ENCODE measurements around the gene NDUFV1.
"Not testable (repeated sequence)": the region's sequence is repeated elsewhere in the genome, so short reads cannot be mapped to it uniquely, and the experiment has no call there.

NDUFV1 gene

GRCh38 chr11:67627812-67628624 lies 21.3 kb downstream of the NDUFV1 start:
- no peak for DNase-seq

- no peak for DNase-seq
Measured at GRCh38 chr11:67628710-67629385, 22.1 kb downstream of the NDUFV1 start.

DNA sequence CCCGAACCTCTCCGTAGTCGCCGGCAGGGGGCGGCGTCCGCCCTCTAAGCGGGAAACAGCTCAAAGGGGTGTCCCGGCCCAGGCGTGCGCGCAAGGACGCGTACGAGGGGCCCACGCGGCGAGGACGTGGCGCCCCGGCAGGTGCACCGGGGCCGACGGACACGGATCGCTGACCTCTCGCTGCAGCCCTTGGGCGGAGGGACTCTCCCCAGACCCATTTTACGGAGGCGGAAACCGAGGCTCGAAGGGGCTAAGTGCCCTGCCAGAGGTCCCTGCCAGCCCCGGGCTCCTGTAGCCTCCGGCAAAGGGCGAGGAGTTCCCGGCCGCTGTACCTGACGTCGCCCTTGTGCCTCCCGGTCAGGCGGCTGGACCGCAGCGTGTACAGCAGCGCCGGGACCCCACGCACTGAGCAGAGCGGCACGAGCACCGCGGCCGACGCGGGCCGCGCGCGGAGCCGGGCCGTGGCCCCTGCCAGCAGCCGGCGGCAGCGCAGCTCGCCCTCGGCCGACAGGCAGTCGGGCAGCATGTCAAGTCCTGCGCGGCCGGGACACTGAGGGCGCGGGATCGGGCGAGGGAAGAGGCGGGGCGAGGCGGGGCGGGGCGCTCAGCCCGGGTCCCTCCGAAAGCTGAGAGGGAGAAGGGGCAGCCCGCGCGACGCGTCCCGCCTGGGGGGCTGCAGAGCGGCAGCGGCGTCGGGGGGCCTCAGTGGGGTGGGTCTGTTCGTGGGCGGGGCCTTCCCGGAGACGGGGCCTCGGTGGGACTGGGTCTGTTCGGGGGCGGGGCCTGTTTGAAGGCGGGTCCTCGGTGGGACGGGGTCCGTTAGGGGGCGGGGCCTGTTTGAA lies 22.9 kb downstream of the NDUFV1 start, which contains the start of gene NUDT8:
TSS of gene NUDT8 (minus strand) at position 552 of the 842 bp plus-strand sequence. CDS start at position 526, 26 bp downstream.
- peak; percentile 93 for DNase-seq

DNA sequence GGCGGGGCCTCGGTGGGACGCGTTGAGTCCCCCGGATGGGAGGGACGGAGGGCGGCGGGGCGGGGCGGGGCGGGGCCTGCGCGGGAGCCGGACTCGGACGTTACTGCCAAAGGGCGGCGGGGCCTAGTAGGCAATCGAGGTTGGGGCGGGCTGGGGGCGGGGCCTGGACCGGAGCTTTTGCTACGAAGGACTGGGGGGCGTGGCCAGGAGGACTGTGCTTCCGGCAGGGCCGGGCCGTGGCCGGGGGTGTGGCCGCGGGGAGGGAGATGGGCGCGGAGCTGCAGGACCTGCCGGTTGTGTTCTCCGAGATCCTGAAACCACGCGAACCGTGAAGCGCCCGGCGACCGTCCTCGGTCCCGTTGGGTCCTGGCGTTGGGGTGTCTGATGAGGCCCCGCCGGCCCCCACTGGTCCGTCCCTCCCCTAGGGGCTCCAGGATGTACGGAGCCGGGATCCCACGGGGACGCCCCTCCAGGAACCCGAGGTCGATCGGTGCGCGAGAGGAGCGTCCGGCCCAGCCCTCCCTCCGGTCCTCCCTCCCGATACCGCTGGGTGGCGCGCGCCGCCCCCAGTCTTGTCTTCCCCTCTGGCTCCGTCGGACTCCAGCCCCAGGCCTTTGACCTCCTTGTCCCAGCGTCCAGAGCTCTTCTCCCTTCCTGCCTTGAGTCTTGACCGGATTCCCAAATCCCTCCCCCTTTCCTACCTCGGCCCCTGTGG lies 23.6 kb downstream of the NDUFV1 start:
- peak; percentile 99 for DNase-seq

DNA sequence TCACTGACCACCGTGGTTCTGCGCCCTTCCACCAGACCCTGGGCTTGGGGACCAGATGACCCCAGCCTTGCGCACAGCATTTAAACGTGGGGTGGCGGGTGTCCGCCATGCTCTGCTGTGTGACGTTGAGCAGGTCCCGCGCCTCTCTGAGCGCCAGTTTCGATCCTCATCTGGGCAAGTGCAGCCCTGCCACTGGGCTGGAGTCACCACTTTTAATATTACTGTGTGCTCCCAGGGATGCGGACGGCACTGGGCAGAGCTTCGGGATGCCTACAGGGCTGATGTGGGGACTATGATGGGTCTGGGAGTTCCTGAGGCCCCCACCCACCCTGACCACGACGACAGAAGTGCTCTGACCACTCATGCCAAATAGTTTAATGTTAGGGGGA lies 24.2 kb downstream of the NDUFV1 start:
- no peak for DNase-seq

DNA sequence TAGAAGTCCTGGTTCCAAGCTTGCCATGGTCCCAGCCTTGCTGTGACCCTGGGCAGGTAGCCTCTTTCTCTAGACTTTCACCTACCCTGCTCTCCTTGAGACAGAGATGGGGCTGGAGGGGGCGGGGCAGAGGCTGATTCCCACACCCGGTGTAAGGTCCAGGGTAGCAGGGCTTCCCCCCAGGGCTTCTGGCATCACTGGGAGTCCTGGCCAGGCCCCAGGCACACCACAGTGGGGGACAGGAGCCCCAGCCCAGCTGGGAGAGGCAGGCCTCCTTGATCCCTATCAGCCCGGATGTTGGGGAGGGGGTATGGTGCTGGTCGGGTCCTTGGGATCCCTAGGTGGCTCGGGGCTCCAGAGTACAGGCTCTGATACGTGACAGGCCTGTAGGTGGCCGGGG lies 24.7 kb downstream of the NDUFV1 start:
- DNase-seq: no peak

DNA sequence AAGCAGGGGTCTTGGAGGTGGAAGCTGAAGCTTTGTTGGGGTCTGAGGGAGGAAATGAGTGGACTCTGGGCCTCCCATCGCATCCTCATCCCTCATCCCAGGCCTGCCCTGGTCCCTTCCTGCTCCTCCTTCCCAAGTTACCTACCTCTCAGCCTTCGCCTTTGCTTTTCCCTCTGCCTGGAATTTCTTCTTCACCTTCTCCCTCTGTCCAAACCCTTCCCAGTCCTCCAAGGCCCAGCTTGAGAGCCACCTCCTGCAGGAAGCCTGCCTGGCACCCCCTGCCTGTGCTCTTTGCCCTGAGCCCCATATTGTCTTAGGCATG lies 25.1 kb downstream of the NDUFV1 start:
- DNase-seq: no peak

DNA sequence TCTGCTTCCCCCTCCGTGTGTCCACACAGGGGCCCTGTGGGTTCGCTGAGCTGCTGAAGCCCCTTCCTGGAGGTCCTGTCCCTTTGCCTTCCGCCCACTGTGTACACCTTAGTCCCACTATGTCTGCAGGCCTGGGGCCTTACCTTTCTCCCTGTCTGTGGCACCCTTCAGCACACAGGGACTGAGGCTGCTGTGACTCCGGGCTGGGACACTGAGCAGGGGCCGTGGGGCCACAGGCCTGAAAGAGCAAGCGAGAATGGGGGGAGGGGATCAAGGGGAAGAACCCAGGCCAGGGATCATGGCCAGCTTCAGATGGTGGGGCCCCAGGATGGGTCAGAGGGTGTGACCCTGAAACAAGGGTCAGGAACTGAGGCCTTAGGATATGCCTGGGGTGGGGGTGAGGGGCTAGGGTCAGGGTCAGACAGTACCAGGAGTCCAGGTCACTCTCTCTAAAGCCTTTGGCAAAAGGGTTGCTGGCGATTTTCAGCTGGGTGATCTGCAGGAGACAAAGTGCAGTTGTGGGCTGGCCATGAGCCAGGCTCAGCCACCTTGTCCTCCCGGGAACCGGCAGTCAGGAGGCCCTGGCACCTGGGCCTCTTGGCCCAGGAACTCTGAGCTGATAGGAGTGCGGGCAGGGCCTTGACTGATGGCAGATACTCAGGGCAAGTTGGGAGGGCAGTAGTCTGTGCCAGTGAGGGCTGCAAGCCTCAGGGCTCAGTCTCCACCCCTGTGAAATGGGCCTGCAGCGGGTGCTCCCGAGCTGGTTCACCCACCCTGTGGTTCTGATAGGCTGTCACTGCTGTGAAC lies 25.6 kb downstream of the NDUFV1 start:
- no peak for DNase-seq

DNA sequence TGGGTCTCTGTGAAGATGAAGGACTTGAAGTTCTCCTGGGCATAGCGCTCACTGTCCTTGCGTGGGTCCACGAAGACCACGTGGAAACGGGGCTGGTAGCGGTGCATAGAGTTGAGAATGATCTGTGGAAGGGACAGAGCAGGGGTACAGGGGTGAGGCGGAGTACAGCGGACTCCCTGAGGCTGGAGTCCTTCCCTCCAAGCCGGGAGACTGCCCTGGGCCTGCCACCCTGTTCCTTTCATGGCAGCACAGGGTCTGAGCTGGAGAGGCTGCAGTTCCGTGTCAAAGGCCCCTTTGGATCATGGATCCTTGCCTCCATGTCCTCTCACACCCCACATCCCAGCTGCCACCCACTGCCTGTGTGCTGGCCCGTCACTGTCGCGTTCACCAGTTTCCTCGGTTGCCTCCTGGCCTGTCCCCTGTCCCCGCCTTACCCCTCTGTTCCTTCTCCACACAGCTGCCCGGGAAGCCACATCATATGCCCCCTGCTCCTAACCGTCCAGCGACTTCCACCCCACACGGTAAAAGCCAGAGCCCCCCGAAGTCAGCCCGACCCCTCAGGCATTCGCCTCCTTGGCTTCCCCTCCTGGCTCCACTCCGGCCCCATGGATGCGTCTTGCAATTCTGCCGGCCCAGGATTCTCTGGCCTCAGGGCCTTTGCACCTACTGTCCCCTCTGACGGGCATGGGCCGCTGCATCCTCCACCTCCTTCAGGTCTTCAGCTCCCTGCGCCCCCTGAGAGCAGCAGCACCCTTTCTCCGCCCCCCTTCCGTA lies 26.4 kb downstream of the NDUFV1 start:
- no peak for DNase-seq

- DNase-seq: no peak
Measured at GRCh38 chr11:67633758-67634365, 27.1 kb downstream of the NDUFV1 start.

- DNase-seq: no peak
Measured at GRCh38 chr11:67634366-67635230, 27.9 kb downstream of the NDUFV1 start.

GRCh38 chr11:67635231-67635521 lies 28.4 kb downstream of the NDUFV1 start:
- no peak for DNase-seq

DNA sequence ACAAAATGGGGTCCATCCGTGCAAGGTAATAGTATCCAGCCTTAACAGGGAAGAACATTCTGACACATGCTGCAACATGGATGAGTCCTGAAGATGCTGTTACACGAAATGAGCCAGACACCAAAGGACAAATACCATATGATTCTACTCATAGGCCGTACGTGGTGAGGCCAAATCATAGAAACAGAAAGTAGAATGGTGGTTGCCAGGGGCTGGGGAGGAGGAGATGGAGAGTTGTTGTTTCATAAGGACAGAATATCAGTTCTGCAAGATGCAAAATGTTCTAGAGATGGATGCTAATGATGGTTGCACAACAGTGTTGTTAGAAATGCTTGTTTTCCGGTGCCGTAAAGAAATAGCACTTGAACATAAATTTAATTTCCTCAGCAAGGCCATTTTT lies 30.2 kb downstream of the NDUFV1 start:
- DNase-seq: no peak

- DNase-seq: not testable (repeated sequence)
Measured at GRCh38 chr11:67637441-67637840, 30.7 kb downstream of the NDUFV1 start.

- DNase-seq: no peak
Measured at GRCh38 chr11:67638535-67639437, 32.0 kb downstream of the NDUFV1 start.

DNA sequence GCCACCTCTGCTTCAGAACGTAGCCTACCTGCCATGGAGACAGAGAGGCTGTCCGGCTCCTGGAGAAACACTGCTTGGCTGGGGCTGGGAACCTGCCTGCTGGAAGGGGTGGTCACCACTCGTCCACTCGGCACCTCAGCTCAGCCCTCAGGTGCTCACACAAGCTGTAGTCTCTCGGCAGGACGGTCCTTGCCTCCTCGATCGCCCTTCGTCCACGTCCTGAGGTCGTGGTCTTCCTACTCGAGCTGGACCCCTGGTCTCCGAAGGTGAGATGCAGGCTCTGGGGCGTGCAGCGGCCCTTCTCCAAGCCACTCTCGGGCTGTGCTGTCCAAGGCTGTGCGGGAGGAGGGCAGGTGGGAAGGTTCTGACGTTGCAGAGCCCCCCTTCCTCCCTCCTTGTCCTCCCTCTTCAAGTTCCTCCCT lies 32.7 kb downstream of the NDUFV1 start, which contains the start of gene TBX10:
TSS of gene TBX10 (minus strand) at position 326 of the 422 bp plus-strand sequence. CDS start at position 35, 291 bp downstream.
- DNase-seq: no peak

- peak; percentile 78 for DNase-seq
Measured at GRCh38 chr11:67640021-67640757, 33.5 kb downstream of the NDUFV1 start.

Measured in stimulated activated CD4-positive, alpha-beta T cell treated with anti-CD3 and anti-CD28 coated beads, Interleukin-15, amount 100 ng/mL, for 24 hours (primary cell).